ENCODE results near the gene PISD.

Gene PISD

GRCh38 chr22:31572939-31573338 is 89.1 kb downstream of the PISD start:
- H3K4me3 ChIP-seq (ENCODE audit: severe bottlenecking) = no peak overlapping the region
- no peaks in the 10 kb centered on the region for H3K9me3 ChIP-seq (ENCODE audit: severe bottlenecking)
- DNase-seq (ENCODE audit: low spot score) = no peak
- H3K27ac ChIP-seq (ENCODE audit: poor library complexity, severe bottlenecking) = no peak overlapping the region
- H3K27me3 ChIP-seq (ENCODE audit: insufficient read depth, poor library complexity, severe bottlenecking) = no peaks in the 10 kb centered on the region
- TF ChIP-seq CTCF (IDR thresholded peaks at IDR 0.05; ENCODE audit: poor library complexity, severe bottlenecking) = no peak
- H3K4me1 ChIP-seq (ENCODE audit: insufficient read depth, poor library complexity, severe bottlenecking) = no peaks in the 10 kb centered on the region
- H3K36me3 ChIP-seq (ENCODE audit: low read depth) = peaks cover 23% of the 10 kb centered on the region
- ATAC-seq (ENCODE audit: low read depth) = no peak

DNA sequence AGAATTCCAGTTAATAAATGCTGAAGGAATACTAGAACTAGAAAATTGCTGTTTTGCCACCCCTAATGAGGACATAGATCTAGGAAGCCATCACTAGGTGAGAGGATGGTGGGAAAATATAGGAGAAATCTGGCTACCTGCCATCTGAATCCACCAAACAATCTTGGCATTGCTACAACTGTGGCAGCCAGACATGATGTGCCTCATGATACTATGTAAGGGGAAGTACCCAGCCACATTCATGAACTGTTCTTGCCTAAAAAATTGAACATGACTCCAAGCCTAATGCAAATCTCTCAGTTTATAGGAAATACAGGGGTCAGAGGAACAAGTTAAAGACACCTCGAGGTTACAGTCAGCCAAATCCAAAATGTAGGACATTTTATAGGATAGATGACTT is 92.9 kb downstream of the PISD start:
- Histone ChIP-seq H3K4me1 (ENCODE audit: insufficient read depth, poor library complexity, severe bottlenecking) (no peaks in the 10 kb centered on the region), H3K9me3 (ENCODE audit: severe bottlenecking) (no peaks in the 10 kb centered on the region), H3K27me3 (ENCODE audit: insufficient read depth, poor library complexity, severe bottlenecking) (no peaks in the 10 kb centered on the region), H3K27ac (ENCODE audit: poor library complexity, severe bottlenecking) (no peak overlapping the region), H3K36me3 (ENCODE audit: low read depth) (peaks cover 16% of the 10 kb centered on the region), H3K4me3 (ENCODE audit: severe bottlenecking) (no peak overlapping the region)
- no peak for TF ChIP-seq CTCF (IDR thresholded peaks at IDR 0.05; ENCODE audit: poor library complexity, severe bottlenecking)
- no peak for DNase-seq (ENCODE audit: low spot score)
- ATAC-seq (ENCODE audit: low read depth) = no peak
